Measurements from ENCODE around the gene PARD6B.

PARD6B gene

GRCh38 chr20:50693001-50693400, 38.4 kb upstream of the PARD6B start (continued):
- TF ChIP-seq ZFP30 (CRISPR knock-in tag; IDR thresholded peaks at IDR 0.05) (no peak), ZNF70 (CRISPR knock-in tag; IDR thresholded peaks at IDR 0.05) (no peak), TCF4 (CRISPR knock-in tag; IDR thresholded peaks at IDR 0.05; ENCODE audit: borderline replicate concordance) (no peak), ZNF8 (CRISPR knock-in tag; IDR thresholded peaks at IDR 0.05) (no peak), CSDC2 (CRISPR knock-in tag; IDR thresholded peaks at IDR 0.05) (no peak), PATZ1 (CRISPR knock-in tag; IDR thresholded peaks at IDR 0.05; ENCODE audit: borderline replicate concordance) (no peak), RARB (CRISPR knock-in tag; IDR thresholded peaks at IDR 0.05) (no peak), GLIS3 (CRISPR knock-in tag; IDR thresholded peaks at IDR 0.05) (no peak)

- TF ChIP-seq RARB (CRISPR knock-in tag; IDR thresholded peaks at IDR 0.05) (no peak), OSR1 (CRISPR knock-in tag; IDR thresholded peaks at IDR 0.05) (no peak), ISL1 (CRISPR knock-in tag; IDR thresholded peaks at IDR 0.05) (no peak), POU6F1 (CRISPR knock-in tag; IDR thresholded peaks at IDR 0.05; ENCODE audit: borderline replicate concordance, low read depth) (no peak), TSHZ2 (CRISPR knock-in tag; IDR thresholded peaks at IDR 0.05) (no peak), CREB5 (CRISPR knock-in tag; IDR thresholded peaks at IDR 0.05; ENCODE audit: low read depth) (no peak), ZFP30 (CRISPR knock-in tag; IDR thresholded peaks at IDR 0.05) (no peak), TOX (CRISPR knock-in tag; IDR thresholded peaks at IDR 0.05; ENCODE audit: borderline replicate concordance) (no peak), ZC3H10 (CRISPR knock-in tag; IDR thresholded peaks at IDR 0.05) (no peak), GLIS3 (CRISPR knock-in tag; IDR thresholded peaks at IDR 0.05) (no peak), ZNF565 (CRISPR knock-in tag; conservative IDR thresholded peaks at IDR 0.05; ENCODE audit: low read depth) (no peak), ZFP3 (CRISPR knock-in tag; IDR thresholded peaks at IDR 0.05) (no peak), TCF4 (CRISPR knock-in tag; IDR thresholded peaks at IDR 0.05; ENCODE audit: borderline replicate concordance) (no peak), SNAI2 (CRISPR knock-in tag; IDR thresholded peaks at IDR 0.05) (no peak), PATZ1 (CRISPR knock-in tag; IDR thresholded peaks at IDR 0.05; ENCODE audit: borderline replicate concordance) (no peak), ZNF8 (CRISPR knock-in tag; IDR thresholded peaks at IDR 0.05) (no peak), ESRRG (CRISPR knock-in tag; IDR thresholded peaks at IDR 0.05) (no peak), CSDC2 (CRISPR knock-in tag; IDR thresholded peaks at IDR 0.05) (no peak)
- ATAC-seq, result no peak
Observed at GRCh38 chr20:50694379-50695134, 36.8 kb upstream of the PARD6B start.
